ACHN (cell line): ENCODE results near the gene KCNK16.

ENCODE experiments used
- DNase-seq: peaks from one replicate; pipeline ENCODE4 v3.0.0-alpha.2; 2015
- in situ Hi-C: cut with HindIII; loops from 2 replicates; pipeline ENCODE4 v1.10.0; 2017; ENCODE audit warnings: low sequenced_read_pairs, low pct_ligation_motif_present, low pct_unique_long_range_greater_than_20kb

KCNK16 gene

GRCh38 chr6:39343396-39343870, 20.9 kb upstream of the KCNK16 start:
- in situ Hi-C loops, result no loop called here
- no peak for DNase-seq

- no peak for DNase-seq
- in situ Hi-C loops, result no loop called here
These were observed 20.3 kb upstream of the KCNK16 start for GRCh38 chr6:39342692-39343395.

DNA sequence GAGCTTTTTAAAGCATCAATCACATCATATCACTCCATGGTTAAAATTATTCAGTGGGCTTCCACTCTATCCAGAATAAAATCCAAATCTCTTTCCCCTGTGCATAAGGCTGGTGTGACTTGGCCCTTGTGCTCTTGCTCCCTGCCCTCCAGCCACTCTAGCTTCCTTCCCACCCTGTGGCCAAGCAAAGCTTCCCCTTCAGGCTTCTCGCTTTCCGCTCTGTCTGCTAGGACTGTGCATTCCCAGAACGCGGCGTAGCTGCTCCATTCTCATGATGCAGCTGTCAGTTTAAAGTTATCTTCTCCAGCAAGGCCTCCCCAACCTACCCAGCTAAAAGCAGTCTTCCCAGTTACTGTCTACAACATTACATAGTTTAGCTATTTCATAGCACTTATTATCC, 19.4 kb upstream of the KCNK16 start:
- in situ Hi-C loops, result no loop called here
- DNase-seq, result no peak

DNA sequence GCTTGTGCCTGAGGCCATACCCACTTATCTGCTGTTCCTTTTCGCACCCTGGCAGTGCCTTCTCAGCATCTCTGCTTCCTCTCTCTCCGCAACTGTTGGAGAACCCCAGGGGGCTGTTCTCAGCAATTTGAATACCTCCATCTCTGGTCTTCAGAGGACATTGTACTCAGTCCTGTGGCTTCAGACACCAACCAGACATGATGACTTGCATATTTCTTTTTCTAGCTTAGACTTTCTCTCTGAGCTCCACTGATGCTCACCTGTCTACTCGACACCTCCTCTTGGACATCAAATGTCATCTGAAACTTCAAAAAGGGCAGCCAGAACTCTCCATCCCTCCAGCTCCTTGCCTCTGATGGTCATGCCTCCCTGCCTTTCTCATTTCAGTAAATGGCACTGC, 18.9 kb upstream of the KCNK16 start:
- in situ Hi-C loops, result no loop called here
- DNase-seq, result no peak

GRCh38 chr6:39339868-39340550, 17.5 kb upstream of the KCNK16 start:
- no peak for DNase-seq
- in situ Hi-C loops, result no loop called here

- no peak for DNase-seq
These were observed 16.8 kb upstream of the KCNK16 start for GRCh38 chr6:39339096-39339867.

GRCh38 chr6:39338397-39338796, 15.9 kb upstream of the KCNK16 start:
- DNase-seq, result no peak

More at GRCh38 chr6:39339096-39339867, 16.8 kb upstream of the KCNK16 start:
- in situ Hi-C loops, result no loop called here

DNA sequence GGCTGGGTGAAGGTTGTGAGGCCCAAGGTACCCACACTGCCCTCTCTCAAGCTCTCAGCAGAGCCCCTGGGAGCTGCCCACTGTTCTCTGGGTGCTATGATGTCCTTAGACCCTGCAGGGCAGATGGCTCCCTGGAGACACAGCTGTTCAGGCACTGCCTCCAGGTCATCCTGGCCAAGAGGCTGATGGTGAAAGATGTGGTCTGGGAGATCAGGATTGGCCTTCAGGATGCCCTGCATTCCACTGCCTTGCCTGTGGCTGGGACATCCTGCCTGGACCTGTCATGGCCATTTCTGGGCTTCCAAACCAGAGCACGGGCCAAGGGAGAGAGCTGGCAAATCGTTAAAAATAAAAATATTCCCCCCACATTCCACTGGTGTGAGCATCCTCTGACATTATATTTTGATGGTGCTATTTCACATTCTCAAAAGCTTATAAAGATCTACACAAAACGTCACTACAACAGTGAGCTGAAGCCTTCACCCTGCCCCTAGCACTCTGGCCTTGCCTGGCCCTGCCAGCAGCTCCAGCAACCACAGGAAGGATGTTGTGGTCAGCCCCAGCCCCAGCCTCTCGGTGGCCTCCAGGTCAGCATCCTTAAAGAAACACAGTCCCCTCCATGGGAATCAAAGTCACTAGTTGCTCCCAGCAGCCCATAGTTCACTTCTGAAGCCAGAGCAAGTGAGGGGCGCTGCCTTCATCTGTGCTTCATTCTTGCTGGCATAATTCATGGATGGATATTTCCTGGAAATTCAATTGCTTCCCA, 13.5 kb upstream of the KCNK16 start:
- in situ Hi-C loops, result no loop called here
- no peak for DNase-seq

More at GRCh38 chr6:39338397-39338796, 15.9 kb upstream of the KCNK16 start:
- in situ Hi-C loops, result no loop called here

DNA sequence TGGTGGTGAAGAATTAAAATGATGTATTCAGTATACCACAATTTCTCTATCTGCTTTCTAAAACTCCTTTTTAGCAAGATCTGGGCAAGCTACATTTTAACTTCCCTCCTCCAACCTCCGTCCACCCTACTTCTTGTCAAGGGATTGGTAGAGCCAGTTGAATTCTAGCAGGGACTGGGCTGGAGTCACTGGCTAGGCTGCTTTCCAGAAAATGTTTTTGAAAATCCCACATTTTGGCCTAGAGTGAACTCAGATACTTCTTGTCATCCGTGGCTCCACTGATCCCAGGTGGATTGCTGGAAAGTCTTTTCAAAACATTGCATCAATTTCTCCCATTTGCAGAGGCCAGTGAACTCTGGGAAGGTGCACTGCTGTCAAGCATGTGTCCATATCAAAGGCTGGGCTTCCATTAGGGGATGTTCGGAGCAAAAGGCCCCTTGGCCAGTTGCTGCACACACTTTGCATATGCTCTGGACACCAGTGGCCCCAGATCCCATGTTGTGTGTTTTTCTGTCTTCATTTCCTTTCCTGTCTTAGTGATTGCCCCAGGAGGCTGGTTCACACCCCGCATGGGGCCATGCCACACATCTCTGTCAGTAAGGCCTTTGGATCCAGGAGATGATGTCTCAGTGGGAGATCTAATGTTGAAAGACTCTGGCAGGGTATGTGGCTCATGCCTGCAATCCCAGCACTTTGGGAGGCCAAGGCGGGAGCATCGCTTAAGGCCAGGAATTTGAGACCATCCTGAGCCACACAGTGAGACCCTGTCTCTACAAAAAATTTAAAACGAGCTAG, 11.3 kb upstream of the KCNK16 start:
- in situ Hi-C loops, result no loop called here
- no peak for DNase-seq

DNA sequence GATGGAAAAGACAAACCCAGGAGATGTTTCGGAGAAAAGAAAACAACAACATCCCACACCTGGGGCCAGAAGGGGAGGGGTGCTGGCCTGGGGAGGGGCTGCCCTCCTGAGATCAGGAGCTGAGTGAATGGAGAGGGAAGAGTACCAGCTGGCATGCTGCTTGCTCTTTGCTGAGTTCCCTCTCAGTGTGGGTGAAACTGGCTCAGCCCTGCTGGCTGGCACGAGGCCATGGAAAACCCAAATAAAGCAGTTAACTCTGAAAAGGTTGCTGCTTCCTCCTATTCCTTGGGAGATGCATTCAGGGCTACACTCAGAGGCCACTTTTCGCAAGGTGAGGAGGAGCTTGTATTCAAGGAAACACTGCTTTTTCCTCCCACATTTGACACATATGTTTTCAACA, 8.0 kb upstream of the KCNK16 start:
- in situ Hi-C loops, result no loop called here
- no peak for DNase-seq

- in situ Hi-C loops, result no loop called here
- DNase-seq, result no peak
These were observed 7.6 kb upstream of the KCNK16 start for GRCh38 chr6:39330057-39330456.

DNA sequence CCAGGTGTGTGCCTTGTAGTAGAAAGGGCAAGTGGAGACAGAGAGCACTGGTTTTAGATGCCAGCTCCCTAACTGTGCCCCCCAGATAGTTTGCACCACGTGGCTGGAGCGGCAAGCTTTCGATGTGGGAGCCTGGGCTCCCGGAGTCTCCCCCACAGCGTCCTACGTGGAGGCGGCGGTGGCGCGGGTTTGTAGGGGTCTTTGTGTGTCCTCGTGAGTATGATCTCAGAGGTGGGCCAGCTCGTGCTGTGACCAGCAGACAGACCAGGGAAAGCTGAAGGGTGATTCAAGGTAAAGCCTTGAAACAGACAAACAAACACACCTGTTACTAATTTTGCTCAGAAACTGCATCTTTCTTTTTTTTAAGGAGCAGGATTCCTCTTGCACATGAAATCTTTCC, 5.6 kb upstream of the KCNK16 start:
- DNase-seq, result no peak
- in situ Hi-C loops, result no loop called here

GRCh38 chr6:39327507-39327906, 5.0 kb upstream of the KCNK16 start:
- no peak for DNase-seq
- in situ Hi-C loops, result no loop called here

DNA sequence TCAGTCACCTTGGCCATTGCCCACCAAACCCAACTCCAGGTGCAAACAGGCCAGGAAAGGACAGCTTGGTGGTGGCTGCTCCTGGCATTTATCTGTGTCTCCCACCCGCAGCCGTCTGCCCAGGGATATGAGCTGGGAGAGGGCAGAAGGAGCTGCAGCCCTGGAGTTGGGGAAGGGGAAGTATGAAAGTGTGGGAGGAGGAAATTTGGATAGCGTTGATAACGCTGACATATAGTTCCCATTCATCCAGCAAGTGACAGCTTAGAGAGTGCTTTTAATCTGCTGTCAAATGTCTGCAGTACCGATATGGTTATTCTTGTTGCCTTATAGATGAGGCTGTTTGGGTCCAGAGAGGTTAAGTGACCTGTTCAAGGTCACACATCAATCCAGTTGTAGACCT, 741 bp downstream of the KCNK16 start:
- no peak for DNase-seq
- in situ Hi-C loops, result no loop called here

DNA sequence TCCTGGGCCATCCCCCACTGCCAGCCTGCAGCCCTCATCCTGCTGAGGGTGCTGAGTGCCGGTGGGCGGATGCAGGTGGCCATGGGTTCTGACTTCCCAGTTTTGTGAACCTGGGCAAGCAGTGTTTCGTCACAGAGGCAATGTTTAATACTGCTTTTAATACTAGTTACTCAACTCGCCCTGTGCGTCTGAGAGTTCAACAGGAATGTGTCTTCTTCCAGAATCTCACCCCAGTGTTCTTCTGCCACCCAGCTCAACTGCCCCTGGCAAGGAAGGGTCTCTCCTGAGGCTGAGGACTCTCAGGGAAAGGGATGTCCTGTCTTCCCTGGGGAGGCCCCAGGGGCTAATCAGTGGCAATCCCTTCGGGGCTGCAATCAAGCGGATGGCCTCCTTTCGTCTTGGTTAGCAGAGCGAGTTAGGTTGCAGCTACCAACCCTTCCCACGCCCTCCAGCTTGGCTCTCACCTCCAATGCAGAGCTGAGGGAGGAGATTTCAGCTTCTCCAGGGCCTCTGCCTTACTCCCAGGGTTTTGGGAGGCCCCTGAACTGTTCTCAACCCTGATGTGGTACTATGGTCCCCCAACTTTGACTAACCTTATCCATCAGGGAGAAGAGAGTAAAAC, 2.0 kb downstream of the KCNK16 start:
- no peak for DNase-seq
- in situ Hi-C loops, result no loop called here

- in situ Hi-C loops, result no loop called here
- no peak for DNase-seq
These were observed 2.7 kb downstream of the KCNK16 start for GRCh38 chr6:39319621-39320362.

DNA sequence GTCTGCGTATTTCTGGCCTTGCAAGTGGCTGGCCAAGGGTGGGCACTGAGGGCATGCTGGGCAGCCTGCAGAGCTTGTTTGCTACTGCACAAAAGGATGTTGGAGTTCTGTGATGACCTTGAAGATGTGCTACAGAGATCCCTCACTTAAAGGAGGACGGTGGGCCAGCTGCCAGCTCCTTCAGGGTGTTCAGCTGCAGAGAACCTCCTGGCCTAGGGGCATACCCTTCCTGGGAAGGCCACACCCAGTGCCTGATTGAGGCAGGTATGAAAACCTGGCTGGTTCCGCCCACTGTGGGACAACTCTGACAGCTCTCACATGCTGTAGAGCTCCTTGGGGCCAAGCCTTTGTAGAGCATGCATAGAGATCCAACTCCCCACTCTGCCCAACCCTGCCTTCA, 5.2 kb downstream of the KCNK16 start:
- no peak for DNase-seq
- in situ Hi-C loops, result no loop called here
